PFSK-1 (cell line): ENCODE data around the gene DPCD. TPM values are rescaled to one million over a fixed set of nuclear protein-coding genes. Genes with fewer than 3 reads are reported as not detected.

ENCODE experiments used
- FOXP2 ChIP-seq: optimal IDR thresholded peaks from 2 replicates; pipeline ENCODE3; 2011; ENCODE audit warnings: borderline replicate concordance, control low read depth, inconsistent platforms; ENCODE audit not compliant: insufficient read depth; ENCODE audit errors: extremely low read length, extremely low read depth
- POLR2AphosphoS5 ChIP-seq: IDR thresholded peaks from 2 replicates; pipeline ENCODE4 v1.6.1; 2012; ENCODE audit warnings: low read depth, mild to moderate bottlenecking, control low read depth, low read length, moderate library complexity
- REST ChIP-seq, 2 experiments: IDR thresholded peaks; 2 replicates each; pipeline versions ENCODE4 v1.6.1 to v1.8.0; 2011 to 2012; ENCODE audit warnings: low read depth in 2 of 2, low read length in 2 of 2, control low read depth in 1 of 2, inconsistent platforms in 1 of 2, mild to moderate bottlenecking in 1 of 2, moderate library complexity in 1 of 2; ENCODE audit not compliant: insufficient read depth in 1 of 2
- SIN3A ChIP-seq: IDR thresholded peaks from 2 replicates; pipeline ENCODE4 v1.6.1; 2012; ENCODE audit warnings: mild to moderate bottlenecking, low read length, moderate library complexity, borderline replicate concordance; ENCODE audit not compliant: insufficient read depth
- TAF1 ChIP-seq: IDR thresholded peaks from 2 replicates; pipeline ENCODE4 v1.6.1; 2012; ENCODE audit warnings: low read length, control low read depth, borderline replicate concordance; ENCODE audit not compliant: insufficient read depth
- polyA plus RNA-seq: library from polyadenylated mRNA; unstranded; fragments of >200 nt; gene quantifications from one replicate; pipeline ENCODE4 v1.2.1, GENCODE V29; 2012; ENCODE audit warnings: low read depth, missing spikeins; ENCODE audit not compliant: insufficient read length

DPCD gene
- 14.1 TPM for polyA plus RNA-seq

DNA sequence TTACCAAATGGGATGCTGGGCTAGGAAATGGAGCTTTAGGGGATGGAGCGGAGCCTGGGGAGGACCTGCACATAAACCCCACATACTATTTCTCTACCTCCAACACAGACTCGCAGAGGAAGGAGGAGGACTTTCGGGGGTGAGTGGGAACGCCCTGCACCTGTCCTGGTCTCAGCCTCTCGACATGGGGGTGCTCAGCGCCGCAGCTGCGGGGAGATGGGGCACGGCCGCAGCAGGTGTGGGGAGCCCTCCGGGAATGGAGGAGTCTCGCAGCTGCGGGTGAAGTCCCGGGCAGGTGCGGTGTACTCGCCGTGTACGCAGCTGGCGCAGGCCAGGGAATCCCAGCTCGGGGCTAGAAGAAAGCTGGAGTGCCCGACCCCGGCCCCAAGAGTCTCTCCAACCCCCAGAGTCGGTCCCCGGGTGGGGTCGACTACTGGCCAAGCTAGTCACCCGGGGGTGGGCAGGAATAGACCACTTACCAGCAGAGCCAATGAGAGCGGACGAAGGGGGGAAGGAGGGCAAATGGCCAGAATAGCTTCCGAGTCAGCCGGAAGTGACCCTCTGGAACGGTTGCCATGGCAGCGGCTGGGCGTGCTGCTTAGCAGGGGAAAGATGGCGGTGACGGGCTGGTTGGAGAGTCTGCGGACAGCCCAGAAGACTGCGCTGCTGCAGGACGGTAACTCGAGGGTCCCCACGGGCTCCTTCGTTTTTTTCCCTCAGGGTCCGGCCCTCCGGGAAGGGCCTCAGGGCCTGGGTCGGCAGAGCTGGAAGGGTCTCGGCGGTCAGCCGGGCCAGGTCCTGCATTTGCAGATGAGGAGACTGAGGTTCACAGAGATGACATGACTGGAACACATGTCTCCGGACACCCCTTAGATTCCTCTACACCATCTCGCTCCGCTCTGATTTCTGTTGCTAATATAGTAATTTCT is at the start of gene DPCD, which contains the start of gene POLL:
DPCD (plus strand) TSS at position 597 of the 929 bp plus-strand sequence; CDS start at position 613, 16 bp downstream.
POLL (minus strand) TSS at position 533 of the 929 bp plus-strand sequence. CDS start 897 bp downstream, outside the sequence.
- TF ChIP-seq FOXP2 = peak; percentile 55
- peak; percentile 76 for TF ChIP-seq POLR2AphosphoS5
- no peak for TF ChIP-seq REST (IDR thresholded peaks at IDR 0.05; ENCODE audit: insufficient read depth in 1 of 2, low read depth in 2 of 2, low read length in 2 of 2)
- TF ChIP-seq SIN3A = peak; percentile 47; the same call in 1 of the 2 replicates
- no peak for TF ChIP-seq TAF1

- TF ChIP-seq TAF1 (no peak), SIN3A (no peak), REST (IDR thresholded peaks at IDR 0.05; ENCODE audit: insufficient read depth in 1 of 2, low read depth in 2 of 2, low read length in 2 of 2) (no peak), FOXP2 (no peak)
Observed at GRCh38 chr10:101538446-101538845, 49.7 kb upstream of the DPCD start.

DNA sequence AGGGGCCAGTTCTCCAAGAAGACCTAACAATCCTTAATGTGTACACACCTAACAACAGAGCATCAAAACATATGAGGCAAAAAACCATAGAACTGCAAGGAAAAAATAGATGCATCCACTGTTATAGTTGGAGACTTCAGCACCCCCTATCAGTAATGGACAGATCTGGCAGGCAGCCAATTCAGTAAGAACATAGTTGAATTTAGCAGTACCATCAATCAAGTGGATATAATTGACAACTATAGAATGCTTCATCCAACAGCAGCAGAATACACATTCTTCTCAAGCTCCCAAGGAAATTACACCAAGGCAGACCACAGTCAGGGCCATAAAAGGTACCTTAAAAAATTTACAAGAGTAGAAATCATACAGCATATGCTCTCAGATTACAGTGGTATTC is 42.2 kb upstream of the DPCD start:
- TF ChIP-seq TAF1 (no peak), POLR2AphosphoS5 (no peak), REST (IDR thresholded peaks at IDR 0.05; ENCODE audit: insufficient read depth in 1 of 2, low read depth in 2 of 2, low read length in 2 of 2) (no peak), FOXP2 (no peak), SIN3A (no peak)

GRCh38 chr10:101550965-101551364 is 37.2 kb upstream of the DPCD start:
- no peak for TF ChIP-seq POLR2AphosphoS5
- no peak for TF ChIP-seq FOXP2
- no peak for TF ChIP-seq REST (IDR thresholded peaks at IDR 0.05; ENCODE audit: insufficient read depth in 1 of 2, low read depth in 2 of 2, low read length in 2 of 2)
- TF ChIP-seq TAF1 = no peak
- TF ChIP-seq SIN3A = no peak
